Neuronal stem cell (in vitro differentiated cells): ENCODE measurements around the gene GABRG3.

Experiments
- DNase-seq: peaks from one replicate; pipeline ENCODE4 v3.0.0-alpha.2; 2013; ENCODE audit warnings: low spot score
- H2AFZ ChIP-seq: one replicate; pipeline ENCODE4 v1.6.1; 2013; ENCODE audit warnings: mild to moderate bottlenecking, low read length, inconsistent platforms
- H2AK5ac ChIP-seq: 2 replicates; pipeline ENCODE4 v1.6.1; 2013; ENCODE audit warnings: low read depth, mild to moderate bottlenecking, inconsistent platforms, low read length, moderate library complexity, mixed read lengths
- H2BK120ac ChIP-seq: 2 replicates; pipeline ENCODE4 v1.6.1; 2013; ENCODE audit warnings: low read depth, mild to moderate bottlenecking, inconsistent platforms, low read length, moderate library complexity, mixed read lengths
- H2BK12ac ChIP-seq: one replicate; pipeline ENCODE4 v1.6.1; 2013; ENCODE audit warnings: low read length, inconsistent platforms
- H2BK15ac ChIP-seq: 2 replicates; pipeline ENCODE4 v1.6.1; 2013; ENCODE audit warnings: mild to moderate bottlenecking, low read length, inconsistent platforms, mixed read lengths
- H2BK5ac ChIP-seq: one replicate; pipeline ENCODE4 v1.6.1; 2013; ENCODE audit warnings: inconsistent platforms, mild to moderate bottlenecking, low read length, moderate library complexity
- H3K14ac ChIP-seq: one replicate; pipeline ENCODE4 v1.6.1; 2013; ENCODE audit warnings: low read length, inconsistent platforms
- H3K18ac ChIP-seq: 2 replicates; pipeline ENCODE4 v1.6.1; 2013; ENCODE audit warnings: low read length, inconsistent platforms
- H3K23ac ChIP-seq: 2 replicates; pipeline ENCODE4 v1.6.1; 2013; ENCODE audit warnings: low read depth, mild to moderate bottlenecking, mixed read lengths, low read length, inconsistent platforms; ENCODE audit not compliant: poor library complexity
- H3K27ac ChIP-seq: replicated peaks from 3 replicates; pipeline ENCODE4 v1.5.1; 2013; ENCODE audit warnings: low read length, inconsistent platforms
- H3K27me3 ChIP-seq, 3 experiments: 2 replicates each; pipeline ENCODE4 v1.6.1; 2013; ENCODE audit warnings: low read length in 3 of 3, mild to moderate bottlenecking in 2 of 3, inconsistent platforms in 1 of 3, low read depth in 1 of 3, mixed read lengths in 1 of 3, moderate library complexity in 1 of 3; ENCODE audit not compliant: control insufficient read depth in 3 of 3, insufficient read depth in 3 of 3
- H3K36me3 ChIP-seq, 2 donors: replicated peaks in 1 of 2; 2 replicates each; pipeline ENCODE4 v1.6.1; 2013; ENCODE audit warnings: low read length in 2 of 2; ENCODE audit not compliant: control insufficient read depth in 2 of 2, insufficient read depth in 2 of 2
- H3K4ac ChIP-seq: 2 replicates; pipeline ENCODE4 v1.6.1; 2013; ENCODE audit warnings: inconsistent platforms, mild to moderate bottlenecking, low read length, moderate library complexity
- H3K4me1 ChIP-seq, 2 donors: 1 replicate in 1 of 2; 2 replicates in 1 of 2; pipeline ENCODE4 v1.6.1; 2013; ENCODE audit warnings: low read length in 2 of 2, low read depth in 1 of 2; ENCODE audit not compliant: control insufficient read depth in 2 of 2, insufficient read depth in 1 of 2
- H3K4me2 ChIP-seq: one replicate; pipeline ENCODE4 v1.6.1; 2013; ENCODE audit warnings: mild to moderate bottlenecking, low read length, inconsistent platforms; ENCODE audit not compliant: insufficient read depth, poor library complexity, severe bottlenecking
- H3K4me3 ChIP-seq, 2 donors: 2 replicates each; pipeline ENCODE4 v1.5.1; 2013; ENCODE audit warnings: low read length in 2 of 2, mild to moderate bottlenecking in 2 of 2, inconsistent platforms in 1 of 2, moderate library complexity in 1 of 2
- H3K79me1 ChIP-seq: one replicate; pipeline ENCODE4 v1.6.1; 2013; ENCODE audit warnings: low read depth, mild to moderate bottlenecking, inconsistent platforms, low read length, moderate library complexity
- H3K9ac ChIP-seq: one replicate; pipeline ENCODE4 v1.6.1; 2013; ENCODE audit warnings: mild to moderate bottlenecking, low read depth, low read length, inconsistent platforms; ENCODE audit not compliant: poor library complexity
- H3K9me3 ChIP-seq, 2 donors: replicated peaks in 1 of 2; 2 replicates each; pipeline versions ENCODE3 to v1.6.1; 2013; ENCODE audit warnings: low read length in 2 of 2, mild to moderate bottlenecking in 2 of 2, inconsistent platforms in 1 of 2, low read depth in 1 of 2, mixed read lengths in 1 of 2, moderate library complexity in 1 of 2; ENCODE audit not compliant: control insufficient read depth in 2 of 2, insufficient read depth in 1 of 2
- H4K8ac ChIP-seq: one replicate; pipeline ENCODE4 v1.6.1; 2013; ENCODE audit warnings: low read depth, mild to moderate bottlenecking, inconsistent platforms, low read length, moderate library complexity
- H4K91ac ChIP-seq: one replicate; pipeline ENCODE4 v1.6.1; 2013; ENCODE audit warnings: low read length, low read depth, mild to moderate bottlenecking, inconsistent platforms; ENCODE audit not compliant: poor library complexity
- whole genome bisulfite sequencing, 2 donors: extraction: QIAGEN DNeasy Blood & Tissue Kit; methylation state at CpG; one replicate each; pipeline ENCODE4 v1.1.7; 2013; ENCODE audit warnings: missing lambda C conversion rate in 2 of 2, mixed read lengths in 1 of 2; ENCODE audit not compliant: insufficient read length in 2 of 2, insufficient replicate concordance in 1 of 2; ENCODE audit errors: extremely low coverage in 2 of 2; 5-methylcytosine and 5-hydroxymethylcytosine counted together

Gene GABRG3

GRCh38 chr15:27481768-27482167 is 510.8 kb downstream of the GABRG3 start:
- H3K79me1 ChIP-seq, result no peaks in the 10 kb centered on the region
- H3K27me3 ChIP-seq, result no peaks in the 10 kb centered on the region
- H2BK12ac ChIP-seq, result no peak overlapping the region
- no peak overlapping the region for H3K4me3 ChIP-seq
- no peak overlapping the region for H3K9ac ChIP-seq
- no peak overlapping the region for H2BK15ac ChIP-seq
- H3K36me3 ChIP-seq, result no peaks in the 10 kb centered on the region
- no peak overlapping the region for H4K91ac ChIP-seq
- no CpG with 5 or more reads among the region's 4 CpGs for WGBS, 2 donors
- no peak overlapping the region for H2AK5ac ChIP-seq
- H2AFZ ChIP-seq, result no peak overlapping the region
- no peak overlapping the region for H3K4ac ChIP-seq
- no peak overlapping the region for H3K23ac ChIP-seq
- H3K14ac ChIP-seq, result no peak overlapping the region
- H2BK120ac ChIP-seq, result no peak overlapping the region
- H4K8ac ChIP-seq, result no peak overlapping the region
- DNase-seq, result no peak
- H3K18ac ChIP-seq, result no peak overlapping the region
- peaks cover 0 to 2% of the 10 kb centered on the region in 2 donors for H3K9me3 ChIP-seq
- H2BK5ac ChIP-seq, result no peak overlapping the region
- H3K27ac ChIP-seq, result no peak overlapping the region
- no peak overlapping the region for H3K4me2 ChIP-seq
- peaks cover 0 to 2% of the 10 kb centered on the region in 2 donors for H3K4me1 ChIP-seq

GRCh38 chr15:27482287-27482686 is 511.3 kb downstream of the GABRG3 start:
- Histone ChIP-seq H3K23ac (no peak overlapping the region), H2BK12ac (no peak overlapping the region), H3K4ac (no peak overlapping the region), H3K14ac (no peak overlapping the region), H2BK15ac (no peak overlapping the region), H2BK5ac (no peak overlapping the region), H2AK5ac (no peak overlapping the region), H4K91ac (no peak overlapping the region), H3K4me3 (no peak overlapping the region), H3K79me1 (no peaks in the 10 kb centered on the region), H3K27ac (no peak overlapping the region), H3K4me1 (peaks cover 0 to 2% of the 10 kb centered on the region in 2 donors), H3K18ac (no peak overlapping the region), H3K9me3 (peaks cover 0 to 2% of the 10 kb centered on the region in 2 donors), H3K9ac (no peak overlapping the region), H3K27me3 (no peaks in the 10 kb centered on the region), H4K8ac (no peak overlapping the region), H2BK120ac (no peak overlapping the region), H3K4me2 (no peak overlapping the region), H3K36me3 (no peaks in the 10 kb centered on the region), H2AFZ (no peak overlapping the region)
- WGBS, 2 donors, result no CpG with 5 or more reads among the region's 6 CpGs
- DNase-seq, result no peak

- no peaks in the 10 kb centered on the region for H3K79me1 ChIP-seq
- no peak overlapping the region for H2BK120ac ChIP-seq
- no peak overlapping the region for H2BK12ac ChIP-seq
- peaks cover 0 to 2% of the 10 kb centered on the region in 2 donors for H3K9me3 ChIP-seq
- no peak overlapping the region for H2BK15ac ChIP-seq
- no peaks in the 10 kb centered on the region for H3K36me3 ChIP-seq
- DNase-seq, result no peak
- H2AK5ac ChIP-seq, result no peak overlapping the region
- no peaks in the 10 kb centered on the region for H3K27me3 ChIP-seq
- H3K4ac ChIP-seq, result no peak overlapping the region
- no peak overlapping the region for H3K4me2 ChIP-seq
- no peak overlapping the region for H2BK5ac ChIP-seq
- no peak overlapping the region for H3K4me3 ChIP-seq
- H3K4me1 ChIP-seq, result peaks cover 0 to 2% of the 10 kb centered on the region in 2 donors
- H2AFZ ChIP-seq, result no peak overlapping the region
- H4K91ac ChIP-seq, result no peak overlapping the region
- H3K9ac ChIP-seq, result no peak overlapping the region
- no CpG with 5 or more reads among the region's 6 CpGs for WGBS, 2 donors
- no peak overlapping the region for H3K18ac ChIP-seq
- no peak overlapping the region for H4K8ac ChIP-seq
- H3K14ac ChIP-seq, result no peak overlapping the region
- H3K23ac ChIP-seq, result no peak overlapping the region
- no peak overlapping the region for H3K27ac ChIP-seq
These were observed 512.1 kb downstream of the GABRG3 start for GRCh38 chr15:27483124-27483523.

GRCh38 chr15:27485265-27485664 is 514.3 kb downstream of the GABRG3 start:
- WGBS, 2 donors, result no CpG with 5 or more reads among the region's 3 CpGs
- no peak overlapping the region for H2BK5ac ChIP-seq

More at GRCh38 chr15:27485265-27485664, 514.3 kb downstream of the GABRG3 start:
- Histone ChIP-seq H3K23ac (no peak overlapping the region), H4K8ac (no peak overlapping the region), H2AK5ac (no peak overlapping the region), H3K18ac (no peak overlapping the region), H3K9ac (no peak overlapping the region), H3K4me1 (peaks cover 0 to 2% of the 10 kb centered on the region in 2 donors), H2BK12ac (no peak overlapping the region), H2BK120ac (no peak overlapping the region), H3K4me2 (no peak overlapping the region), H3K27me3 (no peaks in the 10 kb centered on the region), H3K14ac (no peak overlapping the region), H2BK15ac (no peak overlapping the region), H3K36me3 (no peaks in the 10 kb centered on the region), H4K91ac (no peak overlapping the region), H3K79me1 (no peaks in the 10 kb centered on the region), H3K27ac (no peak overlapping the region), H2AFZ (no peak overlapping the region), H3K4ac (no peak overlapping the region), H3K9me3 (peaks cover 0 to 2% of the 10 kb centered on the region in 2 donors), H3K4me3 (no peak overlapping the region)
- DNase-seq, result no peak
